Measurements from ENCODE around the gene NR5A1.

NR5A1 gene

GRCh38 chr9:124513376-124513994 is 6.3 kb upstream of the NR5A1 start:
- no peak for DNase-seq

GRCh38 chr9:124512806-124513204 is 5.6 kb upstream of the NR5A1 start:
- no peak for DNase-seq

GRCh38 chr9:124511891-124512805 is 4.9 kb upstream of the NR5A1 start:
- DNase-seq = no peak

- DNase-seq = no peak
Measured at GRCh38 chr9:124511426-124511840, 4.2 kb upstream of the NR5A1 start.

- no peak for DNase-seq
Measured at GRCh38 chr9:124510650-124511425, 3.6 kb upstream of the NR5A1 start.

GRCh38 chr9:124507880-124508423 is 753 bp upstream of the NR5A1 start:
- no peak for DNase-seq

GRCh38 chr9:124506433-124506832 is 766 bp downstream of the NR5A1 start:
- DNase-seq = no peak

GRCh38 chr9:124505901-124506346 is 1.3 kb downstream of the NR5A1 start:
- no peak for DNase-seq

GRCh38 chr9:124505006-124505900 is 1.9 kb downstream of the NR5A1 start:
- no peak for DNase-seq

- no peak for DNase-seq
Measured at GRCh38 chr9:124504530-124505005, 2.6 kb downstream of the NR5A1 start.

- no peak for DNase-seq
Measured at GRCh38 chr9:124503713-124504529, 3.3 kb downstream of the NR5A1 start.

GRCh38 chr9:124502711-124503702 is 4.2 kb downstream of the NR5A1 start:
- no peak for DNase-seq

GRCh38 chr9:124501771-124502320 is 5.4 kb downstream of the NR5A1 start:
- no peak for DNase-seq

GRCh38 chr9:124500796-124501611 is 6.2 kb downstream of the NR5A1 start:
- no peak for DNase-seq

GRCh38 chr9:124500028-124500795 is 7.0 kb downstream of the NR5A1 start:
- no peak for DNase-seq

GRCh38 chr9:124499216-124499615 is 8.0 kb downstream of the NR5A1 start:
- no peak for DNase-seq

- no peak for DNase-seq
Measured at GRCh38 chr9:124498499-124499146, 8.6 kb downstream of the NR5A1 start.
